Lower leg skin (tissue), 3 donors: ENCODE measurements around the gene ZNF783.

Experiments used
- CTCF ChIP-seq, 3 donors: fragments of 450-650 bp; IDR thresholded peaks; one replicate each; pipeline ENCODE4 v1.5.1; 2016; ENCODE audit warnings: antibody characterized with exemption in 3 of 3, mild to moderate bottlenecking in 3 of 3, moderate library complexity in 2 of 3
- POLR2A ChIP-seq, 2 donors: fragments of 450-650 bp; IDR thresholded peaks; one replicate each; pipeline ENCODE4 v1.6.1; 2016 to 2017; ENCODE audit warnings: antibody characterized with exemption in 2 of 2, mild to moderate bottlenecking in 1 of 2, moderate library complexity in 1 of 2

- TF ChIP-seq CTCF (IDR thresholded peaks at IDR 0.05): no peak
- TF ChIP-seq POLR2A (IDR thresholded peaks at IDR 0.05): no peak
Observed at GRCh38 chr7:149280661-149281507, 18.9 kb downstream of the ZNF783 start.
